GM19395 (cell line): ENCODE results near the gene DHCR24.

Source experiments
- ATAC-seq: cut with Tn5 transposase; IDR thresholded peaks from one replicate; pipeline ENCODE4 v1.9.1; 2021; ENCODE audit warnings: mild to moderate bottlenecking, moderate library complexity; ENCODE audit not compliant: unreplicated experiment

The DHCR24 gene

DNA sequence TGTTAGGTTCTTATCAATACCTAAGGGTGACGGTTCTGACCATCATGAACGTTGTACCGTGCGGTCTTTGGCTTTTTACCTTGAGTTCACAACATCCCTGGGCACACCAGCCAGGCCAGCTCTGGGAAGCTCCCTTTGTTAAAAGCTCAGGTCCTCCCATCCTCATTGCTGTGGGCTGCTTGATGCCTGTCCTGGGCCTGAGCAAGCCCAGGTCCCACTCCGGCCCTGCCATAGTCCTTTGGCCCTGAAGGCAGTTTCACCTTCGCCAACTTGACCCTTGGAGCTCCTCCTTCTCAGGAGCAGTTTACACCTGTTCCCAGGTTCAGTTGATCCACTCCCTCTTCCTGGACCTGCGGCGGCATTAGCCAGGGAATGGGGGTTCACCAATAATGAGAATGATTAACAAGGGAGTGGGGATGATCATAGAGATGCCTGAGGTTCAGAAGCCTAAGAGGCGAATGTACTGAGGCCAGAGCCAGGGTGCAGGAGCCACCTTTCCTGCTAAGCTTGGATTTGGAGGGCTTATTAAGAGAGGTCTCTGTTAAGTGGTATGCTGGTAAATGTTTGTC lies 40.2 kb downstream of the DHCR24 start:
- ATAC-seq: no peak

GRCh38 chr1:54846301-54846700 lies 40.7 kb downstream of the DHCR24 start:
- ATAC-seq: no peak

- ATAC-seq: no peak
These were observed 41.2 kb downstream of the DHCR24 start for GRCh38 chr1:54845772-54846171.

GRCh38 chr1:54844564-54844963 lies 42.4 kb downstream of the DHCR24 start:
- no peak for ATAC-seq

- ATAC-seq: no peak
These were observed 43.5 kb downstream of the DHCR24 start for GRCh38 chr1:54843449-54843848.

- no peak for ATAC-seq
These were observed 44.0 kb downstream of the DHCR24 start for GRCh38 chr1:54842963-54843362.

- ATAC-seq: no peak
These were observed 44.6 kb downstream of the DHCR24 start for GRCh38 chr1:54842206-54842915.

GRCh38 chr1:54839824-54840223 lies 47.2 kb downstream of the DHCR24 start:
- ATAC-seq: no peak

- no peak for ATAC-seq
These were observed 48.3 kb downstream of the DHCR24 start for GRCh38 chr1:54838565-54839180.

- ATAC-seq: no peak
These were observed 49.8 kb downstream of the DHCR24 start for GRCh38 chr1:54837002-54837853.

- ATAC-seq: no peak
These were observed 50.4 kb downstream of the DHCR24 start for GRCh38 chr1:54836594-54836993.

- no peak for ATAC-seq
These were observed 51.0 kb downstream of the DHCR24 start for GRCh38 chr1:54835970-54836369.

DNA sequence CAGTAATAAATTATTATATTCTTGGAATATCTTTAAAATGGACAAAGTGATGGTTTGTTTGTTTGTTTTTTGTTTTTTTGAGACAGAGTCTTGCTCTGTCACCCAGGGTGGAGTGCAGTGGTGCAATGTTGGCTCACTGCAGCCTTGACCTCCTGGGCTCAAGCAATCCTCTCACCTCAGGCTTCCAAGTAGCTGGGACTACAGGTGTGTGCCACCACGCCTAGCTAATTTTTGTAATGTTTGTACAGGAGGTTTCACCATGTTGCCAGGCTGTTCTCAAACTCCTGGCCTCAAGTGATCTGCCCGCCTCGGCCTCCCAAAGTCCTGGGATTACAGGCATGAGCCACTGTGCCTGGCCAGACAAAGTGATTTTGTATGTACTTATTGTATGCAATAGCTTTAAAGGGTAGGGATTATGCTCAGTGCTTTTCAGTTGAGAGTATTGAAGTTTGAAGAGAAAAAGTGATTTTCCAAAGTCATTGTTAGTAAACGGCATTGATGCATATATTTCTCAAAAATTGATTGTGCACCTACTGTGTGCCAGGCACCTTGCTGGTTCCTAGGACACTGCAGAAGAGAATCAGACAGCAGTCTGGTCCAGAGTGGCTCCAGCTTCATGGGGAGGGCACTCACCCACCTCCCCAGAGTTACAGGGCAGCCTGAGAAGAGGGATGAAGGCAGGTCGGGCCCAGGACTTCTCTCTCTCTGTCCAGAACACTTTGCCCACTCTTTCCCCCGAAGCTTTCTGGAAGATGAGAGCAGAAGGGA lies 51.7 kb downstream of the DHCR24 start:
- ATAC-seq: no peak

- no peak for ATAC-seq
These were observed 52.9 kb downstream of the DHCR24 start for GRCh38 chr1:54834007-54834541.

- no peak for ATAC-seq
These were observed 53.9 kb downstream of the DHCR24 start for GRCh38 chr1:54833121-54833520.

- no peak for ATAC-seq
These were observed 60.7 kb downstream of the DHCR24 start for GRCh38 chr1:54826226-54826816.

- ATAC-seq: no peak
These were observed 61.3 kb downstream of the DHCR24 start for GRCh38 chr1:54825696-54826095.

DNA sequence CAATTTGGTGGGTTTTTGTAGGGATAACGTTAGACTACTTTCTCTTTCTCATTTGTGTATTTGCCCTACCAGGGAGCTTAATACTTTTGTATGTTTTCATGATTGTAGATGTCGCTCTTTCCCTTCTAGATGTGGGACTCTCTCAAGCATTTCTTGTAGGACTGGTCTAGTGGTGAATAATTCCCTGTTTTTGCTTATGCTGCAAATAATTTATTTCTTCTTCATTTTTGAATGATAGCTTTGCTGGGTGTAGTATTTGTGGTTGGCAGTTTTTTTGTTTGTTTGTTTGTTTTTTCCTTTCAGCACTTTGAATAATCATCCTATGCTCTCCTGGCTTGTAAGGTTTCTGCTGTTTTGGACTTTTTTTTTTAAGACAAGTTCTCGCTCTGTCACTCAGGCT lies 63.3 kb downstream of the DHCR24 start:
- no peak for ATAC-seq

- ATAC-seq: no peak
These were observed 67.3 kb downstream of the DHCR24 start for GRCh38 chr1:54819733-54820132.

GRCh38 chr1:54819195-54819536 lies 67.8 kb downstream of the DHCR24 start:
- no peak for ATAC-seq
